Measurements from ENCODE around the gene TAF10.

TAF10 gene

GRCh38 chr11:6576471-6577373 lies 35.3 kb downstream of the TAF10 start:
- no peak for DNase-seq

GRCh38 chr11:6574816-6575715 lies 37.0 kb downstream of the TAF10 start:
- no peak for DNase-seq

- DNase-seq: no peak
These were observed 39.8 kb downstream of the TAF10 start for GRCh38 chr11:6572215-6572614.

- no peak for DNase-seq
These were observed 40.5 kb downstream of the TAF10 start for GRCh38 chr11:6571434-6572008.

- DNase-seq: no peak
These were observed 41.2 kb downstream of the TAF10 start for GRCh38 chr11:6570691-6571427.

- no peak for DNase-seq
These were observed 42.3 kb downstream of the TAF10 start for GRCh38 chr11:6569706-6570105.

- no peak for DNase-seq
These were observed 43.7 kb downstream of the TAF10 start for GRCh38 chr11:6568191-6568918.

GRCh38 chr11:6567371-6567745 lies 44.7 kb downstream of the TAF10 start:
- DNase-seq: no peak

GRCh38 chr11:6566704-6567370 lies 45.2 kb downstream of the TAF10 start:
- no peak for DNase-seq

GRCh38 chr11:6565988-6566703 lies 45.9 kb downstream of the TAF10 start:
- DNase-seq: no peak

- no peak for DNase-seq
These were observed 46.7 kb downstream of the TAF10 start for GRCh38 chr11:6565325-6565724.

GRCh38 chr11:6563667-6564066 lies 48.3 kb downstream of the TAF10 start:
- no peak for DNase-seq

GRCh38 chr11:6563121-6563619 lies 48.8 kb downstream of the TAF10 start:
- no peak for DNase-seq

- no peak for DNase-seq
These were observed 50.7 kb downstream of the TAF10 start for GRCh38 chr11:6561288-6561687.

All from bone marrow (tissue), 2 donors.